ENCODE data around the gene PGM5. TPM values are rescaled to one million over a fixed set of nuclear protein-coding genes. Genes with fewer than 3 reads are reported as not detected.

Gene PGM5
- total and polyA plus RNA-seq, 3 donors from 2014 or later = 9.3 to 19.4 (median 10.4) TPM

GRCh38 chr9:68437785-68438184 lies 81.4 kb downstream of the PGM5 start:
- H3K4me3 ChIP-seq = no peak overlapping the region
- no peaks in the 10 kb centered on the region for H3K4me1 ChIP-seq
- H3K27ac ChIP-seq = peak overlapping the region in 1 of 2 donors; percentile 19
- H3K27me3 ChIP-seq = no peaks in the 10 kb centered on the region
- intact Hi-C loops (cut with DNase I; ENCODE audit: low total_unique reads) = no loop called here
- WGBS, 2 donors = 54 to 55% methylated on average over 7 of the region's 7 CpGs
- peak; percentile 80 for DNase-seq
- H3K9me3 ChIP-seq = no peaks in the 10 kb centered on the region
- no peak for TF ChIP-seq CTCF (IDR thresholded peaks at IDR 0.05)
- no peak for TF ChIP-seq POLR2A (IDR thresholded peaks at IDR 0.05)
- no peaks in the 10 kb centered on the region for H3K36me3 ChIP-seq (ENCODE audit: low read depth, missing control alignments)

- Histone ChIP-seq H3K4me3 (no peak overlapping the region), H3K9me3 (no peaks in the 10 kb centered on the region), H3K4me1 (no peaks in the 10 kb centered on the region), H3K27me3 (no peaks in the 10 kb centered on the region), H3K27ac (no peak overlapping the region), H3K36me3 (ENCODE audit: low read depth, missing control alignments) (no peaks in the 10 kb centered on the region)
- TF ChIP-seq CTCF (IDR thresholded peaks at IDR 0.05) = no peak
- no peak for TF ChIP-seq POLR2A (IDR thresholded peaks at IDR 0.05)
- WGBS, 2 donors = 54 to 65% methylated on average over 2 of the region's 2 CpGs
- no peak for DNase-seq
- intact Hi-C loops (cut with DNase I; ENCODE audit: low total_unique reads) = no loop called here
Observed at GRCh38 chr9:68443624-68444023, 87.2 kb downstream of the PGM5 start.

GRCh38 chr9:68446836-68447235 lies 90.4 kb downstream of the PGM5 start:
- H3K27ac ChIP-seq = no peak overlapping the region
- DNase-seq = no peak
- no peaks in the 10 kb centered on the region for H3K4me1 ChIP-seq
- intact Hi-C loops (cut with DNase I; ENCODE audit: low total_unique reads) = no loop called here
- WGBS, 2 donors = 38 to 50% methylated on average over 6 to 7 of the region's 7 CpGs
- H3K9me3 ChIP-seq = no peaks in the 10 kb centered on the region
- H3K27me3 ChIP-seq = no peaks in the 10 kb centered on the region
- no peak overlapping the region for H3K4me3 ChIP-seq
- TF ChIP-seq CTCF (IDR thresholded peaks at IDR 0.05) (no peak), POLR2A (IDR thresholded peaks at IDR 0.05) (no peak)
- no peaks in the 10 kb centered on the region for H3K36me3 ChIP-seq (ENCODE audit: low read depth, missing control alignments)

- no peak for TF ChIP-seq POLR2A (IDR thresholded peaks at IDR 0.05)
- Histone ChIP-seq H3K27ac (no peak overlapping the region), H3K4me1 (no peaks in the 10 kb centered on the region)
Observed at GRCh38 chr9:68447611-68448010, 91.2 kb downstream of the PGM5 start.

GRCh38 chr9:68454579-68455334 lies 98.3 kb downstream of the PGM5 start:
- no peaks in the 10 kb centered on the region for H3K4me1 ChIP-seq
- TF ChIP-seq POLR2A (IDR thresholded peaks at IDR 0.05) = no peak
- TF ChIP-seq CTCF (IDR thresholded peaks at IDR 0.05) = no peak
- WGBS, 2 donors = 76 to 80% methylated on average over 13 of the region's 13 CpGs
- H3K27ac ChIP-seq = no peak overlapping the region
- no peak overlapping the region for H3K4me3 ChIP-seq
- H3K9me3 ChIP-seq = no peaks in the 10 kb centered on the region
- no peaks in the 10 kb centered on the region for H3K27me3 ChIP-seq
- no peaks in the 10 kb centered on the region for H3K36me3 ChIP-seq (ENCODE audit: low read depth, missing control alignments)
- no peak for DNase-seq
- intact Hi-C loops (cut with DNase I; ENCODE audit: low total_unique reads) = no loop called here

More at GRCh38 chr9:68447611-68448010, 91.2 kb downstream of the PGM5 start:
- Histone ChIP-seq H3K4me3 (no peak overlapping the region), H3K27me3 (no peaks in the 10 kb centered on the region), H3K36me3 (ENCODE audit: low read depth, missing control alignments) (no peaks in the 10 kb centered on the region), H3K9me3 (no peaks in the 10 kb centered on the region)
- DNase-seq = no peak
- 90% methylated on average over 2 of the region's 2 CpGs for WGBS, 2 donors
- intact Hi-C loops (cut with DNase I; ENCODE audit: low total_unique reads) = no loop called here
